GM12865 (cell line): ENCODE results near the gene ANKS6.

ENCODE experiments used
- DNase-seq: peaks from one replicate; pipeline ENCODE4 v3.0.0; 2010; ENCODE audit warnings: low read depth
- H3K4me3 ChIP-seq: 2 replicates; pipeline ENCODE4 v1.5.1; 2011; ENCODE audit warnings: mild to moderate bottlenecking, low read depth, low read length, control low read depth
- TF ChIP-seq, protein P1 (sequence below): IDR thresholded peaks from 2 replicates; pipeline ENCODE4 v1.5.1; 2011; ENCODE audit warnings: low read length, control low read depth, low read depth, inconsistent platforms; ENCODE audit not compliant: insufficient read depth; ENCODE audit errors: missing control alignments

The ANKS6 gene

GRCh38 chr9:98694943-98695342, 101.4 kb downstream of the ANKS6 start:
- DNase-seq: no peak
- TF ChIP-seq, protein P1, sequence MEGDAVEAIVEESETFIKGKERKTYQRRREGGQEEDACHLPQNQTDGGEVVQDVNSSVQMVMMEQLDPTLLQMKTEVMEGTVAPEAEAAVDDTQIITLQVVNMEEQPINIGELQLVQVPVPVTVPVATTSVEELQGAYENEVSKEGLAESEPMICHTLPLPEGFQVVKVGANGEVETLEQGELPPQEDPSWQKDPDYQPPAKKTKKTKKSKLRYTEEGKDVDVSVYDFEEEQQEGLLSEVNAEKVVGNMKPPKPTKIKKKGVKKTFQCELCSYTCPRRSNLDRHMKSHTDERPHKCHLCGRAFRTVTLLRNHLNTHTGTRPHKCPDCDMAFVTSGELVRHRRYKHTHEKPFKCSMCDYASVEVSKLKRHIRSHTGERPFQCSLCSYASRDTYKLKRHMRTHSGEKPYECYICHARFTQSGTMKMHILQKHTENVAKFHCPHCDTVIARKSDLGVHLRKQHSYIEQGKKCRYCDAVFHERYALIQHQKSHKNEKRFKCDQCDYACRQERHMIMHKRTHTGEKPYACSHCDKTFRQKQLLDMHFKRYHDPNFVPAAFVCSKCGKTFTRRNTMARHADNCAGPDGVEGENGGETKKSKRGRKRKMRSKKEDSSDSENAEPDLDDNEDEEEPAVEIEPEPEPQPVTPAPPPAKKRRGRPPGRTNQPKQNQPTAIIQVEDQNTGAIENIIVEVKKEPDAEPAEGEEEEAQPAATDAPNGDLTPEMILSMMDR: no peak
- H3K4me3 ChIP-seq: no peak overlapping the region

GRCh38 chr9:98692392-98692791, 104.0 kb downstream of the ANKS6 start:
- no peak overlapping the region for H3K4me3 ChIP-seq
- TF ChIP-seq, protein P1: no peak
- DNase-seq: no peak

DNA sequence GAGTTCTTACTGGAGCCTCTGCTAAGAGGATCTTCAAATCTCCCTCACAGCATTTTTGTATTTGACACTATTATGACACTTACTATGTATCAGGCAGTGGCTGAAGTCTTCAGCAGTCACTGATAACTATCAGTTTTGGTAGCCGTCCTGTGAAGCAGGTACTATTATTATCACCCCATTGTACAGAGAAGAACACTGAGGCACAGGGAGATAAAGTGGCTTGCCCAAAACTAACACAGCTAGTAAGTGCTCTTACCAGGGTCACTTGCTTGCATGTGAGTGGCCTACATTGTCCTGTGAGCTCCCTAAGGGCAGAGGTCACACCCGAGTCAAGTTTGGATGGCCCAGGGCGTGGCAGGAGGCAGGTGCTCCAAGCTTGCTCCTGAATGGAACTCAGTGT, 104.5 kb downstream of the ANKS6 start:
- DNase-seq: no peak

DNA sequence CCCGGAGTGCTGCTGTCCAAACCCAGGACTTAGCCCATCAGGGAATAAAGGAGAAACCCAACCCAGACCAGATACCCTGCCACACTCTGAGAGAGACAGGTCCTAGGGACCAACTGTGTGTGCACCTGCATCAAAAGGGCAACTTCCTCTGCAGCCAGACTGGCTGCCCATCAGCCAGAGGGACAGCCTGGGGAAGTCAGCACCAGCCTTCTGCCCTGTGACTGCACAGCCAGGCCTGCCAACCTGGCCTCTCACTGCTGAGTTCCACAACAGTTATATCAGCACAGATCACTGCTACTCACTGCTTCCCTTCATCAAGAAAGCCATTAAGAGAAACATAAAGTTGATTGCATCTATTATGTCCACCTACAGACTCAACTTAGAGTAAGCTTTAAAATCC, 105.7 kb downstream of the ANKS6 start:
- TF ChIP-seq, protein P1: no peak
- no peak for DNase-seq
- H3K4me3 ChIP-seq: no peak overlapping the region

More for the DNA sequence above, 104.5 kb downstream of the ANKS6 start:
- TF ChIP-seq, protein P1: no peak
- no peak overlapping the region for H3K4me3 ChIP-seq

- TF ChIP-seq, protein P1: no peak
- no peak for DNase-seq
- no peak overlapping the region for H3K4me3 ChIP-seq
Measured at GRCh38 chr9:98688710-98689495, 107.5 kb downstream of the ANKS6 start.

- TF ChIP-seq, protein P1: no peak
- no peak for DNase-seq
Measured at GRCh38 chr9:98687911-98688310, 108.4 kb downstream of the ANKS6 start.

More at GRCh38 chr9:98687911-98688310, 108.4 kb downstream of the ANKS6 start:
- no peak overlapping the region for H3K4me3 ChIP-seq
